B cell (primary cell): ENCODE data around the gene PSMD6. TPM values are rescaled to one million over a fixed set of nuclear protein-coding genes. Genes with fewer than 3 reads are reported as not detected.

Experiments used
- ATAC-seq: fragments of 200-7000 bp; cut with Tn5 transposase; one replicate; pipeline ENCODE4 v1.10.0; 2021; ENCODE audit warnings: low read depth, mild to moderate bottlenecking, moderate number of reproducible peaks, moderate library complexity
- CTCF ChIA-PET: fragments of 350-600 bp; sonication (Branson Sonifier 250); formaldehyde crosslinking; loops from one replicate; lab custom pipeline; 2021; ENCODE audit warnings: antibody characterized with exemption, inconsistent platforms; lab: Charles Lee
- POLR2A ChIA-PET: fragments of 350-600 bp; sonication (Branson Sonifier 250); formaldehyde crosslinking; loops from one replicate; lab custom pipeline; 2021; ENCODE audit warnings: antibody characterized with exemption; lab: Charles Lee
- DNase-seq: peaks from one replicate; pipeline ENCODE4 v3.0.0; 2013
- H2AFZ ChIP-seq: 2 replicates; pipeline ENCODE4 v1.6.1; 2012; ENCODE audit warnings: mild to moderate bottlenecking, low read depth, low read length; ENCODE audit not compliant: insufficient read depth, poor library complexity, severe bottlenecking
- H3K27ac ChIP-seq, 2 donors: 1 replicate in 1 of 2; 2 replicates in 1 of 2; pipeline ENCODE4 v1.5.1; 2012 to 2013; ENCODE audit warnings: low read length in 2 of 2, mild to moderate bottlenecking in 2 of 2, moderate library complexity in 1 of 2
- H3K27me3 ChIP-seq, 4 experiments: fragments of 200-600 bp in 1 of 4; sonication (generic) in 1 of 4; replicated peaks in 1 of 4; 1 replicate in 2 of 4; 2 replicates in 2 of 4; pipeline versions ENCODE4 v1.6.1 to v1.7.0; 2013 to 2016; ENCODE audit warnings: low read length in 3 of 4, mild to moderate bottlenecking in 2 of 4, mixed read lengths in 1 of 4, moderate library complexity in 1 of 4; ENCODE audit not compliant: insufficient read depth in 4 of 4, control insufficient read depth in 3 of 4; ENCODE audit errors: control extremely low read depth in 1 of 4
- H3K36me3 ChIP-seq, 2 experiments: replicated peaks in 1 of 2; 1 replicate in 1 of 2; 2 replicates in 1 of 2; pipeline versions ENCODE4 v1.6.1 to v1.7.1; 2013; ENCODE audit warnings: low read length in 1 of 2; ENCODE audit not compliant: insufficient read depth in 2 of 2, control insufficient read depth in 1 of 2; ENCODE audit errors: control extremely low read depth in 1 of 2, extremely low read depth in 1 of 2
- H3K4me1 ChIP-seq, 2 donors: fragments of 200-600 bp in 1 of 2; sonication (generic) in 1 of 2; 1 replicate in 1 of 2; 2 replicates in 1 of 2; pipeline versions ENCODE4 v1.5.1 to v1.6.1; 2013 to 2017; ENCODE audit warnings: low read length in 2 of 2; ENCODE audit not compliant: control insufficient read depth in 2 of 2, insufficient read depth in 2 of 2
- H3K4me2 ChIP-seq: replicated peaks from 2 replicates; pipeline ENCODE3; 2012; ENCODE audit warnings: mild to moderate bottlenecking, low read depth, low read length; ENCODE audit not compliant: poor library complexity, severe bottlenecking
- H3K4me3 ChIP-seq, 5 experiments: fragments of 200-600 bp in 1 of 5; sonication (generic) in 1 of 5; 1 replicate in 3 of 5; 2 replicates in 2 of 5; pipeline versions ENCODE4 v1.5.1 to v1.7.0; 2011 to 2016; ENCODE audit warnings: low read length in 4 of 5, mild to moderate bottlenecking in 4 of 5, low read depth in 2 of 5, control low read depth in 1 of 5, moderate library complexity in 1 of 5; ENCODE audit not compliant: insufficient read depth in 1 of 5; ENCODE audit errors: control extremely low read depth in 1 of 5, extremely low read depth in 1 of 5
- H3K79me2 ChIP-seq: fragments of 200-600 bp; sonication (generic); one replicate; pipeline ENCODE4 v1.6.0; 2016; ENCODE audit warnings: low read length; ENCODE audit not compliant: control insufficient read depth, insufficient read depth
- H3K9ac ChIP-seq: fragments of 200-600 bp; sonication (generic); 2 replicates; pipeline ENCODE4 v1.6.1; 2017; ENCODE audit warnings: mild to moderate bottlenecking, low read length, moderate library complexity
- H3K9me3 ChIP-seq, 3 donors: one replicate each; pipeline versions ENCODE4 v1.6.1 to v1.7.1; 2013; ENCODE audit warnings: low read length in 2 of 3; ENCODE audit not compliant: control insufficient read depth in 2 of 3, insufficient read depth in 1 of 3; ENCODE audit errors: control extremely low read depth in 1 of 3
- H4K20me1 ChIP-seq: 2 replicates; pipeline ENCODE4 v1.6.0; 2012; ENCODE audit warnings: mild to moderate bottlenecking, low read length; ENCODE audit not compliant: insufficient read depth, control insufficient read depth, poor library complexity, severe bottlenecking
- H3K27ac Mint-ChIP-seq: one replicate; pipeline ENCODE4 v1.8.0; 2021; ENCODE audit warnings: mixed read lengths
- H3K27me3 Mint-ChIP-seq: one replicate; pipeline ENCODE4 v1.8.0; 2021; ENCODE audit warnings: mixed read lengths
- H3K4me1 Mint-ChIP-seq: one replicate; pipeline ENCODE4 v1.8.0; 2021; ENCODE audit warnings: mixed read lengths
- H3K4me3 Mint-ChIP-seq: one replicate; pipeline ENCODE4 v1.8.0; 2021; ENCODE audit warnings: mixed read lengths
- H3K9me3 Mint-ChIP-seq: one replicate; pipeline ENCODE4 v1.8.0; 2022; ENCODE audit warnings: mixed read lengths; ENCODE audit not compliant: insufficient read depth
- EZH2 ChIP-seq: IDR thresholded peaks from 2 replicates; pipeline ENCODE4 v1.6.1; 2012; ENCODE audit warnings: borderline replicate concordance, low read depth, mild to moderate bottlenecking, moderate library complexity, low read length; ENCODE audit not compliant: insufficient read depth, poor library complexity, severe bottlenecking
- WGBS: methylation state at CpG from one replicate; pipeline ENCODE4 v1.1.5; 2013; ENCODE audit warnings: missing lambda C conversion rate; ENCODE audit not compliant: insufficient coverage; 5-methylcytosine and 5-hydroxymethylcytosine counted together
- intact Hi-C: fragments of 100-400 bp; cut with micrococcal nuclease; formaldehyde crosslinking; loops from one replicate; pipeline ENCODE4 v1.10.0; 2022
- polyA plus RNA-seq: library from polyadenylated mRNA; depleted of rRNA; stranded (reverse); fragments of >200 nt; gene quantifications from 2 replicates; pipeline ENCODE4 v1.2.3, GENCODE V29; 2012
- total RNA-seq, 2 donors: library from RNA; stranded (reverse); fragments of 120-200 nt in 1 of 2; gene quantifications; 1 replicate in 1 of 2; 2 replicates in 1 of 2; pipeline versions ENCODE4 v1.2.3 to v1.2.4, GENCODE V29; 2013 to 2022
- TF ChIP-seq, protein P1 (sequence below): fragments of 200-600 bp; IDR thresholded peaks from one replicate; pipeline ENCODE4 v1.8.0; 2022; ENCODE audit warnings: antibody characterized with exemption, mild to moderate bottlenecking

PSMD6 gene
- total and polyA plus RNA-seq, 2 donors (not counting 1 experiment from before 2014, with no cell fraction given): 34.7 to 63.4 TPM

DNA sequence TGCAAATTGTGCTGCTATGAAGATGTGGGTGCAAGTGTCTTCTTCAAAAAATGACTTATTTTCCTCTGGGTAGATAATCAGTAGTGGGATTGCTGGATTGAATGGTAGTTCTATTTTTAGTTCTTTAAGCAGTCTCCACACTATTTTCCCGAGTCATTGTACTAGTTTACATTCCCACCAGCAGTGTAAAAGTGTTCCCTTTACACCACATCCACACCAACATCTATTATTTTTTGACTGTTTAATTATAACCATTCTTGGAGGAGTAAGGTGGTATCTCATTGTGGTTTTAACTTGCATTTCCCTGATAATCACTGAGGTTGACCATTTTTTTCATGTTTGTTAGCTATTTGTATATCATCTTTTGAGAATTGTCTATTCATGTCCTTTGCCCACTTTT is 19.7 kb upstream of the PSMD6 start:
- Mint-ChIP-seq H3K27me3 (peaks cover 10% of the 10 kb centered on the region), H3K4me1 (peaks cover 30% of the 10 kb centered on the region)

DNA sequence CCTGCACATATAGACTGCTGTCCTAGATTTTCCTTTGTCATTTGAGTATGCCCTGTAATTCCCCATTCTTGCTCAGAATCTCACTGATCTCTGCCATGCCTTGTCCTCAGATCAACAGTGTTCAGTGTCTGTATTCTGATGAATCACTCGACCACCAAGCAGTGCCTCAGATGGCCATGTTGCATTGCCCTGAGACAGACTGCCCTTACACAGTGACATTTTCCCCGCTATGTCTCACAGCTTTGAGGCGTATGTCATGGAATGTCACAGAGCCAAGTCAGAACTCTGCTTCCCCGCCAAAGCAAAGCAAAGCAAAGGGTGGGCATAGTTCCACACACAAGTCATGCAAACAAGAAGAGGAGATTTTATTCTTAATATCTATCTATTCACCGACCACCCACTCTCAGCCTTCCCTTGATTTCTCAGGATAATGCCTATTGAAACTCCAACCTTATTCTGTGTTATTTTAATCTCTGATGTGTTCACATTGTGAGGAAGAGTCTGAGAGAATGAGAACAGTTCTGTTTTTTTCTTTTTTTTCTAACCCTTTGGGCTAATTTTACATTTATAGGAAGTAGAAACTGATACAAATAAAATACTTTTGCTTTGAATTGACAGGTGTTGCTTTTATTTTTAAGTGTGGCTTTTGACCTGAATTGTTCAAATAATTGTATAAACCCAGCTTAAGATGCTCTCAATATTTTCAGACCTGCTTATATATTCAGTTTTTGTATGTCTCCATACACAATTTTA is 16.9 kb upstream of the PSMD6 start:
- peak overlapping the region; percentile 71 for H3K4me3 Mint-ChIP-seq
- Histone ChIP-seq H3K79me2 (no peaks in the 10 kb centered on the region), H4K20me1 (no peaks in the 10 kb centered on the region), H3K27me3 (no peaks in the 10 kb centered on the region), H3K9ac (peak overlapping the region; percentile 4), H3K4me2 (peak overlapping the region; percentile 43), H3K27ac (peak overlapping the region in 1 of 2 donors; percentile 53), H3K36me3 (no peaks in the 10 kb centered on the region), H3K4me1 (peaks cover 24 to 29% of the 10 kb centered on the region in 2 donors), H2AFZ (peak overlapping the region; percentile 39), H3K9me3 (peaks cover 0 to 3% (median 0%) of the 10 kb centered on the region in 3 donors), H3K4me3 (no peak overlapping the region)
- peak overlapping the region; percentile 74 for H3K27ac Mint-ChIP-seq
- no peaks in the 10 kb centered on the region for H3K9me3 Mint-ChIP-seq
- peaks cover 3% of the 10 kb centered on the region for H3K27me3 Mint-ChIP-seq
- H3K4me1 Mint-ChIP-seq: peaks cover 30% of the 10 kb centered on the region
- WGBS: 80% methylated on average over 3 of the region's 5 CpGs
- DNase-seq: peak; percentile 33
- no peak for ATAC-seq
- ChIA-PET CTCF (interaction anchor here (1.6 to 3.2 kb wide), 3 partner anchors 8 to 17 kb away, joined by 3 to 20 read pairs (median 9); partner anchors contain the start of gene PSMD6), POLR2A (no interaction called here)
- intact Hi-C loops: no loop called here
- no peak for TF ChIP-seq EZH2

More for the DNA sequence above, 19.7 kb upstream of the PSMD6 start:
- Histone ChIP-seq H3K4me3 (no peak overlapping the region), H3K36me3 (no peaks in the 10 kb centered on the region), H3K9me3 (peaks cover 0 to 3% (median 0%) of the 10 kb centered on the region in 3 donors), H3K27ac (no peak overlapping the region), H3K27me3 (peaks cover 0 to 3% (median under 1%) of the 10 kb centered on the region in 4 experiments), H4K20me1 (no peaks in the 10 kb centered on the region), H3K4me1 (peaks cover 24 to 29% of the 10 kb centered on the region in 2 donors), H2AFZ (no peak overlapping the region), H3K79me2 (no peaks in the 10 kb centered on the region), H3K9ac (no peak overlapping the region), H3K4me2 (no peak overlapping the region)
- ChIA-PET CTCF (interaction anchor here (1.4 kb wide), 1 partner anchor 12 kb away, joined by 3 read pairs; no protein-coding TSS in a partner anchor), POLR2A (no interaction called here)
- intact Hi-C loops: no loop called here
- H3K4me3 Mint-ChIP-seq: no peak overlapping the region
- TF ChIP-seq, protein P1, sequence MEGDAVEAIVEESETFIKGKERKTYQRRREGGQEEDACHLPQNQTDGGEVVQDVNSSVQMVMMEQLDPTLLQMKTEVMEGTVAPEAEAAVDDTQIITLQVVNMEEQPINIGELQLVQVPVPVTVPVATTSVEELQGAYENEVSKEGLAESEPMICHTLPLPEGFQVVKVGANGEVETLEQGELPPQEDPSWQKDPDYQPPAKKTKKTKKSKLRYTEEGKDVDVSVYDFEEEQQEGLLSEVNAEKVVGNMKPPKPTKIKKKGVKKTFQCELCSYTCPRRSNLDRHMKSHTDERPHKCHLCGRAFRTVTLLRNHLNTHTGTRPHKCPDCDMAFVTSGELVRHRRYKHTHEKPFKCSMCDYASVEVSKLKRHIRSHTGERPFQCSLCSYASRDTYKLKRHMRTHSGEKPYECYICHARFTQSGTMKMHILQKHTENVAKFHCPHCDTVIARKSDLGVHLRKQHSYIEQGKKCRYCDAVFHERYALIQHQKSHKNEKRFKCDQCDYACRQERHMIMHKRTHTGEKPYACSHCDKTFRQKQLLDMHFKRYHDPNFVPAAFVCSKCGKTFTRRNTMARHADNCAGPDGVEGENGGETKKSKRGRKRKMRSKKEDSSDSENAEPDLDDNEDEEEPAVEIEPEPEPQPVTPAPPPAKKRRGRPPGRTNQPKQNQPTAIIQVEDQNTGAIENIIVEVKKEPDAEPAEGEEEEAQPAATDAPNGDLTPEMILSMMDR: no peak
- TF ChIP-seq EZH2: no peak
- no peak overlapping the region for H3K27ac Mint-ChIP-seq
- DNase-seq (no peak), ATAC-seq (no peak)
- WGBS: no CpG with 5 or more reads among the region's 1 CpG
- no peaks in the 10 kb centered on the region for H3K9me3 Mint-ChIP-seq
